ENCODE results near the gene MRPS5.

Gene MRPS5

DNA sequence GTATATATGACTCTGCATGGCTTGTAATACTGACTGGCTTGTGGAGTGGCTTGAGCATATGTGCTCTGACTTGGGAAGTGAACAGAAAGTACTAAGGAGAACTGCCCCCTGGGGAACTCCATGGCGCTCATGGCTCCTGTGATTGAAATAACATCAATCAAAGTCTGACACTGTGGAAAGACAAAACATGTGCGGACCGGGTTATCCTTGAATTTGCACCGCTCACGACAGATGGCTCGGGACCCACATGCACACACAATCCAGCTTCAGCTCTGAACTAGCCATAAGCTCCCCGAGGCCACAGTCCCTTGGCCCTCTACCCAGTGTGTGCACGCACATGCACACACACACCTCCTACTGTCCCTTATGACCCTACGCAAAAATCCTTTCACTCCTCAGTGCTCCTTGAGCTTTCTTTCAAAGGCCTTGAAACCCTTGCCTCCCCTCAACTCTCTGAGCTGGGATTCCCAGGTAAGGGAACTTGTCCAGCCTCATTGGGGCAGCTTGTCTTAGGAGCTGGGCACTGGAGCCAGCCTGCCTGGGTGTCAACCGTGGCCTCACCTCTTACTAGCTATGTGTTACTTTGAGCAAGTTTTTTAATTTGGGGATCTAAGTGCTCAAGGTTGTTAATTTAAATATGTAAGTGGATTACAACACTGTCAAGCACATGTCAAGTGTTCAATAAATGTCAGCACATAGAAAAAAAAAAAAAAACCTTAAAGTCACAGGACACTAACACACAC, 43.6 kb downstream of the MRPS5 start:
- no peak overlapping the region for H3K9ac ChIP-seq (ENCODE audit: low read depth, low read length, poor library complexity, severe bottlenecking)
- no peaks in the 10 kb centered on the region for H3K36me3 ChIP-seq (ENCODE audit: insufficient read depth, low read length)
- H3K79me2 ChIP-seq (ENCODE audit: insufficient read depth, low read length), result no peaks in the 10 kb centered on the region
- no peaks in the 10 kb centered on the region for H3K4me1 ChIP-seq (ENCODE audit: insufficient read depth, low read length, poor library complexity, severe bottlenecking)
- H3K9me3 ChIP-seq (ENCODE audit: insufficient read depth, low read depth, low read length), result no peaks in the 10 kb centered on the region
- H3K4me3 ChIP-seq (ENCODE audit: low read length, poor library complexity, severe bottlenecking), result no peak overlapping the region
- no peak overlapping the region for H2AFZ ChIP-seq (ENCODE audit: low read length)
- TF ChIP-seq, protein P1, sequence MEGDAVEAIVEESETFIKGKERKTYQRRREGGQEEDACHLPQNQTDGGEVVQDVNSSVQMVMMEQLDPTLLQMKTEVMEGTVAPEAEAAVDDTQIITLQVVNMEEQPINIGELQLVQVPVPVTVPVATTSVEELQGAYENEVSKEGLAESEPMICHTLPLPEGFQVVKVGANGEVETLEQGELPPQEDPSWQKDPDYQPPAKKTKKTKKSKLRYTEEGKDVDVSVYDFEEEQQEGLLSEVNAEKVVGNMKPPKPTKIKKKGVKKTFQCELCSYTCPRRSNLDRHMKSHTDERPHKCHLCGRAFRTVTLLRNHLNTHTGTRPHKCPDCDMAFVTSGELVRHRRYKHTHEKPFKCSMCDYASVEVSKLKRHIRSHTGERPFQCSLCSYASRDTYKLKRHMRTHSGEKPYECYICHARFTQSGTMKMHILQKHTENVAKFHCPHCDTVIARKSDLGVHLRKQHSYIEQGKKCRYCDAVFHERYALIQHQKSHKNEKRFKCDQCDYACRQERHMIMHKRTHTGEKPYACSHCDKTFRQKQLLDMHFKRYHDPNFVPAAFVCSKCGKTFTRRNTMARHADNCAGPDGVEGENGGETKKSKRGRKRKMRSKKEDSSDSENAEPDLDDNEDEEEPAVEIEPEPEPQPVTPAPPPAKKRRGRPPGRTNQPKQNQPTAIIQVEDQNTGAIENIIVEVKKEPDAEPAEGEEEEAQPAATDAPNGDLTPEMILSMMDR (conservative IDR thresholded peaks at IDR 0.05; ENCODE audit: low read length), result no peak
- no peak for TF ChIP-seq EZH2phosphoT487 (IDR thresholded peaks at IDR 0.05; ENCODE audit: borderline replicate concordance)
- H3K27me3 ChIP-seq (ENCODE audit: insufficient read depth, low read length, poor library complexity, severe bottlenecking), result no peaks in the 10 kb centered on the region
- H3K4me2 ChIP-seq (ENCODE audit: low read depth, low read length, poor library complexity, severe bottlenecking), result peak overlapping the region; percentile 67
- H3F3A ChIP-seq (ENCODE audit: low read depth), result no peaks in the 10 kb centered on the region
- H4K20me1 ChIP-seq (ENCODE audit: insufficient read depth, low read length, poor library complexity, severe bottlenecking), result no peaks in the 10 kb centered on the region
- no peaks in the 10 kb centered on the region for H3K9me2 ChIP-seq (replicated peaks; ENCODE audit: low read depth, low read length)

DNA sequence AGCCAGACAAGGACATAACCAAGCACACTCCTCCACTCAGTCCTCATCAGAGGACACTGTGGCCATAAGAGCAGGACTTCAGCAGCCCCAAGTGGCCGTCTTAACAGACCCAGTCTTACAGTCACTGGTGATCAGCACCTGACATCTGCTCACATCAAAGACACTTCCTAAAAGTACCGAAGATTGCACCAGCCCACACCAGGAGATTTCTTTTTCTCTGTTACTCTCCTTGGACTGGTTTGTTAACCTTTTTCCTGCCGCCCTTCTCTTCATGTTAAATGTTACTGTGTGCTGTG, 44.1 kb downstream of the MRPS5 start:
- Histone ChIP-seq H3K79me2 (ENCODE audit: insufficient read depth, low read length) (no peaks in the 10 kb centered on the region), H3K4me1 (ENCODE audit: insufficient read depth, low read length, poor library complexity, severe bottlenecking) (no peaks in the 10 kb centered on the region), H3F3A (ENCODE audit: low read depth) (no peaks in the 10 kb centered on the region), H3K36me3 (ENCODE audit: insufficient read depth, low read length) (no peaks in the 10 kb centered on the region), H4K20me1 (ENCODE audit: insufficient read depth, low read length, poor library complexity, severe bottlenecking) (no peaks in the 10 kb centered on the region), H3K4me3 (ENCODE audit: low read length, poor library complexity, severe bottlenecking) (no peak overlapping the region), H2AFZ (ENCODE audit: low read length) (peak overlapping the region; percentile 94), H3K9ac (ENCODE audit: low read depth, low read length, poor library complexity, severe bottlenecking) (no peak overlapping the region), H3K9me2 (replicated peaks; ENCODE audit: low read depth, low read length) (no peaks in the 10 kb centered on the region), H3K9me3 (ENCODE audit: insufficient read depth, low read depth, low read length) (no peaks in the 10 kb centered on the region), H3K27me3 (ENCODE audit: insufficient read depth, low read length, poor library complexity, severe bottlenecking) (no peaks in the 10 kb centered on the region), H3K4me2 (ENCODE audit: low read depth, low read length, poor library complexity, severe bottlenecking) (peak overlapping the region; percentile 67)
- TF ChIP-seq, protein P1 (conservative IDR thresholded peaks at IDR 0.05; ENCODE audit: low read length), result no peak
- no peak for TF ChIP-seq EZH2phosphoT487 (IDR thresholded peaks at IDR 0.05; ENCODE audit: borderline replicate concordance)

DNA sequence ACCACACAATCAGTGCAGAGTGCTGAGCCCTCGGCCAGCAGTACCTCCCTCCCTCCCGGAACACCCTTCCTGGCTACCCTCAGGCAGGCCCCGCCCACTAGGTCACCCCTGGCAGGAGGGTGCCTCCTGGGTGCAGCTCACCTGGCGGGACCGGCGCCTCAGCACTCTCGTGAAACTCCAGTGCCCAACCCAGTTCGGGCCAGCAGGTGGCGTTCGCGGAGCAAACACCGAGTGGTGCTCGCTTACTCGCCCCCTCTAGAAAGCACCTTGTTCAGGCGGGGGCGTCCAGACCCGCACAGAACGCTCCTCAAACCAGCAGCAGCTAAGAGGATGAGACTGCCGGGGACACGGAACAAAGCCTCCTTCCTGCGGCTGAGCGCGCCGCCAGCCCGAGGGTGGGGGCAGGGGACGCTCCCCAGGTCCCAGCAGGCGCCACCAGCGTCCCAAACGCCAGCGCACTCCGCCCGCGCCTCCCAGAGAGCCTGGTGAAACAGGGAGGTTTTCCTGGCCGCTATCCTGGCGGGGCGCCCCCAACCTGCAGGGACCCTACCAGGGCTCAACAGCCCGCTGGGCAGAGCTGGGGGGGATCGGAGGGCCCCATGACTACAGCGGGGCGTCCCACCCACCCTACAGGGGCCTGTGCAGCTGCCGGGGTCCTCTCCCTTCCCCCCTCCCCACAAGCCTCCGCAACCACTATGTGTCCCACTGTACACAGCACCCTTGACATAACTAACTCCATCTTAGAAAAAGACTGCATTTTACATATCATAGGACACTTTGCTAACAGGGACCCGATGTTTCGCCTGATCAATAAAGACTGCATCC, 44.7 kb downstream of the MRPS5 start:
- Histone ChIP-seq H4K20me1 (ENCODE audit: insufficient read depth, low read length, poor library complexity, severe bottlenecking) (no peaks in the 10 kb centered on the region), H2AFZ (ENCODE audit: low read length) (peak overlapping the region; percentile 94), H3F3A (ENCODE audit: low read depth) (no peaks in the 10 kb centered on the region), H3K79me2 (ENCODE audit: insufficient read depth, low read length) (no peaks in the 10 kb centered on the region), H3K9me2 (replicated peaks; ENCODE audit: low read depth, low read length) (no peaks in the 10 kb centered on the region), H3K36me3 (ENCODE audit: insufficient read depth, low read length) (no peaks in the 10 kb centered on the region), H3K4me1 (ENCODE audit: insufficient read depth, low read length, poor library complexity, severe bottlenecking) (no peaks in the 10 kb centered on the region), H3K9me3 (ENCODE audit: insufficient read depth, low read depth, low read length) (no peaks in the 10 kb centered on the region), H3K4me2 (ENCODE audit: low read depth, low read length, poor library complexity, severe bottlenecking) (peak overlapping the region; percentile 67), H3K27me3 (ENCODE audit: insufficient read depth, low read length, poor library complexity, severe bottlenecking) (no peaks in the 10 kb centered on the region), H3K9ac (ENCODE audit: low read depth, low read length, poor library complexity, severe bottlenecking) (no peak overlapping the region), H3K4me3 (ENCODE audit: low read length, poor library complexity, severe bottlenecking) (peak overlapping the region; percentile 64)
- no peak for TF ChIP-seq EZH2phosphoT487 (IDR thresholded peaks at IDR 0.05; ENCODE audit: borderline replicate concordance)
- TF ChIP-seq, protein P1 (conservative IDR thresholded peaks at IDR 0.05; ENCODE audit: low read length), result peak; percentile 76
